Esophagus muscularis mucosa (tissue), 4 donors: ENCODE data around the gene MBTD1. TPM values are rescaled to one million over a fixed set of nuclear protein-coding genes. Genes with fewer than 3 reads are reported as not detected.
A peak's percentile ranks its signal among the peaks of the same experiment; 100 is the strongest.

Source experiments
- DNase-seq: peaks from one replicate; pipeline ENCODE4 v3.0.0-alpha.2; 2017; ENCODE audit errors: extremely low spot score
- H3K27ac ChIP-seq, 4 donors: fragments of 200-600 bp; sonication (generic); replicated peaks in 1 of 4; 1 replicate in 3 of 4; 2 replicates in 1 of 4; pipeline ENCODE4 v1.5.1; 2016 to 2019; ENCODE audit warnings: mild to moderate bottlenecking in 1 of 4
- H3K27me3 ChIP-seq, 4 donors: fragments of 200-600 bp; sonication (generic); one replicate each; pipeline versions ENCODE4 v1.5.1 to v1.6.0; 2016 to 2019
- H3K36me3 ChIP-seq, 4 donors: fragments of 200-600 bp; sonication (generic); one replicate each; pipeline ENCODE4 v1.5.1; 2016 to 2019
- H3K4me1 ChIP-seq, 4 donors: fragments of 200-600 bp; sonication (generic); one replicate each; pipeline ENCODE4 v1.5.1; 2016 to 2019
- H3K4me3 ChIP-seq, 4 donors: fragments of 200-600 bp; sonication (generic); 1 replicate in 2 of 4; 2 replicates in 2 of 4; pipeline ENCODE4 v1.5.1; 2016 to 2019; ENCODE audit warnings: mild to moderate bottlenecking in 4 of 4, moderate library complexity in 1 of 4
- H3K9me3 ChIP-seq, 4 donors: fragments of 200-600 bp; sonication (generic); 1 replicate in 3 of 4; 2 replicates in 1 of 4; pipeline ENCODE4 v1.5.1; 2016 to 2019
- CTCF ChIP-seq, 3 experiments: fragments of 200-600 bp in 2 of 3; fragments of 450-650 bp in 1 of 3; sonication (generic) in 2 of 3; IDR thresholded peaks; one replicate each; pipeline ENCODE4 v1.5.1; 2017 to 2019; ENCODE audit warnings: antibody characterized with exemption in 3 of 3, mild to moderate bottlenecking in 2 of 3, moderate library complexity in 1 of 3
- EP300 ChIP-seq: sonication (generic); formaldehyde crosslinking; IDR thresholded peaks from one replicate; pipeline ENCODE4 v1.6.1; 2017; ENCODE audit warnings: antibody characterized with exemption
- POLR2A ChIP-seq: fragments of 450-650 bp; IDR thresholded peaks from one replicate; pipeline ENCODE4 v1.6.1; 2017; ENCODE audit warnings: antibody characterized with exemption, moderate library complexity, mild to moderate bottlenecking, low read depth
- POLR2AphosphoS5 ChIP-seq, 2 donors: sonication (generic); formaldehyde crosslinking; IDR thresholded peaks; one replicate each; pipeline ENCODE4 v1.6.1; 2017; ENCODE audit warnings: antibody characterized with exemption in 2 of 2
- WGBS: methylation state at CpG from one replicate; pipeline ENCODE4 v1.1.5; 2018; 5-methylcytosine and 5-hydroxymethylcytosine counted together
- intact Hi-C: fragments of 100-400 bp; cut with DNase I; formaldehyde crosslinking; loops from one replicate; pipeline ENCODE4 v1.15.1; 2023
- total RNA-seq, 4 donors: library from RNA; depleted of rRNA; stranded (reverse); fragments of >200 nt; gene quantifications; one replicate each; pipeline versions ENCODE4 v1.1.0 to v1.2.1, GENCODE V29; 2016

The MBTD1 gene
- total RNA-seq, 4 donors from 2014 or later = 9.2 to 11.2 (median 9.4) TPM

GRCh38 chr17:51224402-51225262 is 35.2 kb downstream of the MBTD1 start:
- TF ChIP-seq EP300 = no peak
- TF ChIP-seq CTCF (IDR thresholded peaks at IDR 0.05) = no peak
- no peak for TF ChIP-seq POLR2AphosphoS5 (IDR thresholded peaks at IDR 0.05)
- no peak for TF ChIP-seq POLR2A
- Histone ChIP-seq H3K9me3 (no peaks in the 10 kb centered on the region), H3K27me3 (no peaks in the 10 kb centered on the region), H3K27ac (peak overlapping the region in 1 of 4 donors; percentile 37), H3K4me1 (peaks cover 8 to 20% (median 9%) of the 10 kb centered on the region in 4 donors), H3K36me3 (peaks cover 6 to 41% (median 30%) of the 10 kb centered on the region in 4 donors), H3K4me3 (no peak overlapping the region)
- intact Hi-C loops = no loop called here
- DNase-seq = no peak
- WGBS = 50% methylated on average over 10 of the region's 10 CpGs

GRCh38 chr17:51221322-51221721 is 38.5 kb downstream of the MBTD1 start:
- no peak for TF ChIP-seq POLR2AphosphoS5 (IDR thresholded peaks at IDR 0.05)
- no peak for TF ChIP-seq CTCF (IDR thresholded peaks at IDR 0.05)
- TF ChIP-seq EP300 = no peak
- no peak for TF ChIP-seq POLR2A
- intact Hi-C loops = no loop called here
- peaks cover 30 to 74% (median 60%) of the 10 kb centered on the region in 4 donors for H3K36me3 ChIP-seq
- no peak overlapping the region for H3K27ac ChIP-seq
- DNase-seq = no peak
- WGBS = 91% methylated on average over 4 of the region's 4 CpGs
- no peaks in the 10 kb centered on the region for H3K9me3 ChIP-seq
- H3K4me1 ChIP-seq = peaks cover 8 to 20% (median 9%) of the 10 kb centered on the region in 4 donors
- H3K27me3 ChIP-seq = no peaks in the 10 kb centered on the region
- no peak overlapping the region for H3K4me3 ChIP-seq

- no peak overlapping the region for H3K4me3 ChIP-seq
- peaks cover 30 to 85% (median 68%) of the 10 kb centered on the region in 4 donors for H3K36me3 ChIP-seq
- 100% methylated on average over 1 of the region's 1 CpG for WGBS
- H3K27ac ChIP-seq = no peak overlapping the region
- intact Hi-C loops = no loop called here
- no peak for DNase-seq
- H3K4me1 ChIP-seq = peaks cover 0 to 14% (median 8%) of the 10 kb centered on the region in 4 donors
- no peak for TF ChIP-seq POLR2A
- no peak for TF ChIP-seq CTCF (IDR thresholded peaks at IDR 0.05)
- no peak for TF ChIP-seq EP300
- TF ChIP-seq POLR2AphosphoS5 (IDR thresholded peaks at IDR 0.05) = no peak
- no peaks in the 10 kb centered on the region for H3K27me3 ChIP-seq
- H3K9me3 ChIP-seq = no peaks in the 10 kb centered on the region
These were observed 41.9 kb downstream of the MBTD1 start for GRCh38 chr17:51217946-51218345.

GRCh38 chr17:51214920-51215319 is 44.9 kb downstream of the MBTD1 start:
- DNase-seq = no peak
- H3K27me3 ChIP-seq = no peaks in the 10 kb centered on the region
- intact Hi-C loops = no loop called here
- H3K4me3 ChIP-seq = no peak overlapping the region
- no peaks in the 10 kb centered on the region for H3K9me3 ChIP-seq
- no peak for TF ChIP-seq CTCF (IDR thresholded peaks at IDR 0.05)
- TF ChIP-seq POLR2AphosphoS5 (IDR thresholded peaks at IDR 0.05) = no peak
- TF ChIP-seq EP300 = no peak
- no peak for TF ChIP-seq POLR2A
- H3K4me1 ChIP-seq = peaks cover 0 to 14% (median 8%) of the 10 kb centered on the region in 4 donors
- peaks cover 27 to 88% (median 60%) of the 10 kb centered on the region in 4 donors for H3K36me3 ChIP-seq
- H3K27ac ChIP-seq = no peak overlapping the region
- WGBS = 90% methylated on average over 1 of the region's 1 CpG
